Endothelial cell of umbilical vein (primary cell): ENCODE data around the gene BIRC3. TPM values are rescaled to one million over a fixed set of nuclear protein-coding genes. Genes with fewer than 3 reads are reported as not detected.

Experiments
- BruUV-seq: library from RNA; stranded (reverse); fragments of 400-500 nt; replicated peaks from 2 replicates; lab custom pipeline; 2021; lab: Mats Ljungman, UMichigan
- CTCF ChIA-PET: fragments of 300-600, 350-600 bp; sonication (Branson Sonifier 250); formaldehyde crosslinking; loops from one replicate; lab custom pipeline; 2021; ENCODE audit warnings: antibody characterized with exemption, inconsistent platforms; lab: Charles Lee
- POLR2A ChIA-PET: fragments of 300-600, 350-600 bp; sonication (Branson Sonifier 250); formaldehyde crosslinking; loops from one replicate; lab custom pipeline; 2021; ENCODE audit warnings: antibody characterized with exemption, inconsistent platforms; lab: Charles Lee
- DNase-seq: peaks from one replicate; pipeline ENCODE4 v3.0.0-alpha.2; 2011; ENCODE audit warnings: low read depth, low spot score
- FAIRE-seq: peaks from 2 replicates; lab custom pipeline; 2011; peaks lifted over from hg19 to GRCh38; lab: Jason Lieb, UNC
- H2AFZ ChIP-seq: 2 replicates; pipeline ENCODE4 v1.6.0; 2012; ENCODE audit warnings: low read depth, low read length, control low read depth, inconsistent platforms
- H3K27ac ChIP-seq: 2 replicates; pipeline ENCODE4 v1.5.1; 2011; ENCODE audit warnings: low read depth, mild to moderate bottlenecking, control low read depth, low read length, moderate library complexity; ENCODE audit not compliant: insufficient read depth
- H3K27me3 ChIP-seq, 2 experiments: 2 replicates each; pipeline versions ENCODE4 v1.6.0 to v1.6.1; 2011; ENCODE audit warnings: low read length in 2 of 2, mixed read lengths in 1 of 2; ENCODE audit not compliant: control insufficient read depth in 2 of 2, insufficient read depth in 2 of 2
- H3K36me3 ChIP-seq, 2 experiments: 2 replicates in 1 of 2; 3 replicates in 1 of 2; pipeline ENCODE4 v1.5.1; 2011; ENCODE audit warnings: low read length in 2 of 2, mild to moderate bottlenecking in 1 of 2, moderate library complexity in 1 of 2; ENCODE audit not compliant: control insufficient read depth in 2 of 2, insufficient read depth in 2 of 2; ENCODE audit errors: extremely low read depth in 1 of 2
- H3K4me1 ChIP-seq: 3 replicates; pipeline ENCODE4 v1.5.1; 2011; ENCODE audit warnings: mild to moderate bottlenecking, low read length; ENCODE audit not compliant: control insufficient read depth, insufficient read depth; ENCODE audit errors: extremely low read depth
- H3K4me2 ChIP-seq: 2 replicates; pipeline ENCODE4 v1.6.1; 2011; ENCODE audit warnings: low read length, control low read depth, mixed read lengths; ENCODE audit not compliant: insufficient read depth
- H3K4me3 ChIP-seq, 3 experiments: fragments of 200-600 bp in 1 of 3; sonication (generic), shearing (Covaris generic) in 1 of 3; replicated peaks in 1 of 3; 2 replicates each; pipeline ENCODE4 v1.5.1; 2011 to 2016; ENCODE audit warnings: control low read depth in 3 of 3, low read length in 3 of 3, mild to moderate bottlenecking in 2 of 3, inconsistent platforms in 1 of 3, low read depth in 1 of 3, moderate library complexity in 1 of 3; ENCODE audit not compliant: insufficient read depth in 1 of 3
- H3K79me2 ChIP-seq: 2 replicates; pipeline ENCODE4 v1.6.0; 2012; ENCODE audit warnings: low read length, inconsistent platforms; ENCODE audit not compliant: control insufficient read depth, insufficient read depth
- H3K9ac ChIP-seq: replicated peaks from 2 replicates; pipeline ENCODE3; 2011; ENCODE audit warnings: low read length, control low read depth; ENCODE audit not compliant: insufficient read depth; ENCODE audit errors: extremely low read depth
- H3K9me1 ChIP-seq: replicated peaks from 3 replicates; pipeline ENCODE4 v1.6.0; 2011; ENCODE audit warnings: mild to moderate bottlenecking, low read length; ENCODE audit not compliant: control insufficient read depth, insufficient read depth; ENCODE audit errors: extremely low read depth
- H3K9me3 ChIP-seq: replicated peaks from 2 replicates; pipeline ENCODE4 v1.5.1; 2012; ENCODE audit warnings: low read length, inconsistent platforms; ENCODE audit not compliant: control insufficient read depth, insufficient read depth
- H4K20me1 ChIP-seq: replicated peaks from 2 replicates; pipeline ENCODE3; 2011; ENCODE audit warnings: mild to moderate bottlenecking, low read length; ENCODE audit not compliant: control insufficient read depth, insufficient read depth; ENCODE audit errors: extremely low read depth
- EZH2 ChIP-seq: IDR thresholded peaks from 2 replicates; pipeline ENCODE4 v1.6.1; 2012; ENCODE audit warnings: borderline replicate concordance, low read depth, mild to moderate bottlenecking, moderate library complexity, low read length, inconsistent platforms; ENCODE audit not compliant: severe bottlenecking
- FOS ChIP-seq: IDR thresholded peaks from 2 replicates; pipeline ENCODE4 v1.6.1; 2011; ENCODE audit warnings: mild to moderate bottlenecking, low read length, moderate library complexity, borderline replicate concordance; ENCODE audit not compliant: insufficient read depth
- GATA2 ChIP-seq: IDR thresholded peaks from 2 replicates; pipeline ENCODE4 v1.7.0; 2011; ENCODE audit warnings: low read depth, mild to moderate bottlenecking, moderate library complexity, mixed read lengths, low read length; ENCODE audit not compliant: insufficient read length, insufficient read depth
- JUN ChIP-seq: IDR thresholded peaks from 2 replicates; pipeline ENCODE4 v1.6.1; 2011; ENCODE audit warnings: borderline replicate concordance, low read depth; ENCODE audit not compliant: insufficient read length, insufficient read depth
- MYC ChIP-seq: IDR thresholded peaks from one replicate; pipeline ENCODE4 v1.6.1; 2011; ENCODE audit warnings: mild to moderate bottlenecking, low read depth, low read length
- POLR2A ChIP-seq: IDR thresholded peaks from 2 replicates; pipeline ENCODE4 v1.6.1; 2012; ENCODE audit warnings: low read depth, mild to moderate bottlenecking, control low read depth, low read length
- POLR2AphosphoS5 ChIP-seq: IDR thresholded peaks from 2 replicates; pipeline ENCODE4 v1.6.1; 2012; ENCODE audit warnings: low read depth, mild to moderate bottlenecking, control low read depth, low read length, moderate library complexity; ENCODE audit not compliant: insufficient read depth
- dilution Hi-C: fragments of 300-500 bp; cut with MboI; formaldehyde crosslinking; loops from one replicate; pipeline ENCODE4 v1.15.0; 2019; ENCODE audit warnings: low sequenced_read_pairs; ENCODE audit not compliant: extremely low pct_ligation_motif_present
- intact Hi-C: fragments of 100-400 bp; cut with micrococcal nuclease; formaldehyde crosslinking; loops from one replicate; pipeline ENCODE4 v1.10.0; 2022
- polyA plus RNA-seq, 4 experiments: library from polyadenylated mRNA; depleted of rRNA in 3 of 4; stranded (reverse) in 3 of 4; unstranded in 1 of 4; fragments of >200 nt; gene quantifications; 2 replicates each; pipeline versions ENCODE4 v1.2.1 to v1.2.3, GENCODE V29; 2011 to 2012; ENCODE audit warnings: missing spikeins in 1 of 4
- total RNA-seq: library from RNA; stranded (reverse); gene quantifications from 2 replicates; pipeline ENCODE4 v1.2.3, GENCODE V29; 2021
- TF ChIP-seq, protein P1 (sequence below), 2 donors: IDR thresholded peaks; 1 replicate in 1 of 2; 2 replicates in 1 of 2; pipeline ENCODE4 v1.5.1; 2011; ENCODE audit warnings: low read length in 2 of 2, mild to moderate bottlenecking in 2 of 2, moderate library complexity in 2 of 2, control low read depth in 1 of 2, inconsistent platforms in 1 of 2, low read depth in 1 of 2; ENCODE audit not compliant: insufficient read depth in 1 of 2; ENCODE audit errors: extremely low read depth in 1 of 2
- TF ChIP-seq, protein P2 (sequence below): IDR thresholded peaks from 2 replicates; pipeline ENCODE4 v1.6.1; 2011; ENCODE audit not compliant: insufficient read depth, insufficient read length

BIRC3 gene
- total and polyA plus RNA-seq, 2 donors (not counting 3 experiments of a cell fraction or from before 2014, with no cell fraction given), result 0.28 to 1.4 TPM

DNA sequence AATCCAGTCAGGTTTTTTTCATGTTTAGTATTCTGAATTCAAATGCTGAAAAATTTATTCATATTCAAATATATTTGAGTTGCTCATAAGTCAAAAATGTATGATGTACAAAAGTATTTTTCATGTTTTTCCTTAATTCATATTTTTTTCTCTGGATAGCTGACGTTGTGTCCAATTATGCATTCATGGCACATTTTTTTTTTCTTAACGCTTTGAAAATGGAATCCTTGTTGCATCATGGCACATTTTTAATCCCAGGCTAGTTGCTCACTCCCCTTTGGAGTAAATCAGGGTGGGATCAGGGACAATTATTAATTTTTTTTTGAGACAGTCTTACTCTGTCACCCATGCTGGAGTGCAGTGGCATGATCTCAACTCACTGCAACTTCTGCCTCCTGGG lies 14.1 kb downstream of the BIRC3 start:
- dilution Hi-C loops, result no loop called here

DNA sequence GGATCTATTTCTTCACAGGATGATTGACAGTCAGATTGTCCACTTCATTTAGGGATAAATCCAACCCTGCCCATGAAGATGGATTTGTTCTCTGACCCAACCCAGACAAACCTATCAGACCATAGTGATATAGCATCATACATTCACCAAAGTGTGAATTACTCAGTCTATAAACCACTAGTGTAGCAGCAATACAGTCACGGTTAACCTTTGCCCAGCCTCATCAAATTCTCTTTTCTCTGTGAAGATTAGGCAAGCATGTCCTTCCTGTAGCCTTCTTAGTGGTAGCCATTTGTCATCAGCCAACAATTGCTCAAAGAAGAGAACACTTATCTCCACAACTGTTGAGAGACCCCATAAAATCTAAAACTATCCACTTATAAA lies 15.3 kb downstream of the BIRC3 start:
- POLR2A ChIA-PET, result no interaction called here
- CTCF ChIA-PET, result interaction anchor here (1.2 to 1.8 kb wide), 2 partner anchors 9 to 10 kb away, joined by 7 read pairs; no protein-coding TSS in a partner anchor

More for the DNA sequence above, 14.1 kb downstream of the BIRC3 start:
- no peak overlapping the region for H3K9ac ChIP-seq
- H2AFZ ChIP-seq, result no peak overlapping the region
- H3K9me3 ChIP-seq, result no peaks in the 10 kb centered on the region
- no peak for TF ChIP-seq EZH2
- TF ChIP-seq, protein P1, sequence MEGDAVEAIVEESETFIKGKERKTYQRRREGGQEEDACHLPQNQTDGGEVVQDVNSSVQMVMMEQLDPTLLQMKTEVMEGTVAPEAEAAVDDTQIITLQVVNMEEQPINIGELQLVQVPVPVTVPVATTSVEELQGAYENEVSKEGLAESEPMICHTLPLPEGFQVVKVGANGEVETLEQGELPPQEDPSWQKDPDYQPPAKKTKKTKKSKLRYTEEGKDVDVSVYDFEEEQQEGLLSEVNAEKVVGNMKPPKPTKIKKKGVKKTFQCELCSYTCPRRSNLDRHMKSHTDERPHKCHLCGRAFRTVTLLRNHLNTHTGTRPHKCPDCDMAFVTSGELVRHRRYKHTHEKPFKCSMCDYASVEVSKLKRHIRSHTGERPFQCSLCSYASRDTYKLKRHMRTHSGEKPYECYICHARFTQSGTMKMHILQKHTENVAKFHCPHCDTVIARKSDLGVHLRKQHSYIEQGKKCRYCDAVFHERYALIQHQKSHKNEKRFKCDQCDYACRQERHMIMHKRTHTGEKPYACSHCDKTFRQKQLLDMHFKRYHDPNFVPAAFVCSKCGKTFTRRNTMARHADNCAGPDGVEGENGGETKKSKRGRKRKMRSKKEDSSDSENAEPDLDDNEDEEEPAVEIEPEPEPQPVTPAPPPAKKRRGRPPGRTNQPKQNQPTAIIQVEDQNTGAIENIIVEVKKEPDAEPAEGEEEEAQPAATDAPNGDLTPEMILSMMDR (IDR thresholded peaks at IDR 0.05; ENCODE audit: extremely low read depth in 1 of 2, insufficient read depth in 1 of 2, low read depth in 1 of 2, low read length in 2 of 2), result no peak
- TF ChIP-seq GATA2, result no peak
- no peaks in the 10 kb centered on the region for H4K20me1 ChIP-seq
- H3K79me2 ChIP-seq, result no peaks in the 10 kb centered on the region
- no peak overlapping the region for H3K27ac ChIP-seq
- intact Hi-C loops, result no loop called here
- H3K4me1 ChIP-seq, result no peaks in the 10 kb centered on the region
- DNase-seq (no peak), FAIRE-seq (no peak)
- no TSS peak for BruUV-seq
- no peak overlapping the region for H3K4me2 ChIP-seq
- H3K27me3 ChIP-seq, result no peaks in the 10 kb centered on the region
- CTCF ChIA-PET, result interaction anchor here (1.2 kb wide), 1 partner anchor 10 kb away, joined by 7 read pairs; no protein-coding TSS in a partner anchor
- no peaks in the 10 kb centered on the region for H3K36me3 ChIP-seq
- POLR2A ChIA-PET, result no interaction called here
- no peaks in the 10 kb centered on the region for H3K9me1 ChIP-seq
- H3K4me3 ChIP-seq, result no peak overlapping the region

More for the DNA sequence above, 15.3 kb downstream of the BIRC3 start:
- BruUV-seq, result no TSS peak
- no peak overlapping the region for H2AFZ ChIP-seq
- TF ChIP-seq FOS (no peak), POLR2AphosphoS5 (no peak), POLR2A (no peak), MYC (no peak), EZH2 (no peak), GATA2 (no peak), JUN (no peak)
- TF ChIP-seq, protein P2, sequence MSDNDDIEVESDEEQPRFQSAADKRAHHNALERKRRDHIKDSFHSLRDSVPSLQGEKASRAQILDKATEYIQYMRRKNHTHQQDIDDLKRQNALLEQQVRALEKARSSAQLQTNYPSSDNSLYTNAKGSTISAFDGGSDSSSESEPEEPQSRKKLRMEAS, result no peak
- TF ChIP-seq, protein P1 (IDR thresholded peaks at IDR 0.05; ENCODE audit: extremely low read depth in 1 of 2, insufficient read depth in 1 of 2, low read depth in 1 of 2, low read length in 2 of 2), result no peak
- DNase-seq (no peak), FAIRE-seq (no peak)
- H3K4me2 ChIP-seq, result no peak overlapping the region
- H3K4me3 ChIP-seq, result no peak overlapping the region
- no peaks in the 10 kb centered on the region for H4K20me1 ChIP-seq
- H3K27me3 ChIP-seq, result no peaks in the 10 kb centered on the region
- no peak overlapping the region for H3K27ac ChIP-seq
- no peaks in the 10 kb centered on the region for H3K79me2 ChIP-seq
- no peaks in the 10 kb centered on the region for H3K36me3 ChIP-seq
- no peaks in the 10 kb centered on the region for H3K4me1 ChIP-seq
- dilution Hi-C loops (no loop called here), intact Hi-C loops (no loop called here)
- no peaks in the 10 kb centered on the region for H3K9me1 ChIP-seq
- H3K9me3 ChIP-seq, result no peaks in the 10 kb centered on the region
- no peak overlapping the region for H3K9ac ChIP-seq
